Activated T-helper 1 cell treated with anti-CD3 and anti-CD28 coated beads, Interleukin-12 subunit alpha, Interleukin-12 subunit beta, Interleukin-2, Interleukin-4 antibody, amounts not matched to agents 30 ng/mL and 10 ng/mL and 1 ng/mL, durations not matched to agents 14 hours and 24 hours and 36 hours (primary cell): ENCODE measurements around the gene MGA. TPM values are rescaled to one million over a fixed set of nuclear protein-coding genes. Genes with fewer than 3 reads are reported as not detected.

Experiments
- DNase-seq: peaks from one replicate; pipeline ENCODE4 v3.0.0; 2021; ENCODE audit warnings: low spot score
- H3K27ac Mint-ChIP-seq: one replicate; pipeline ENCODE4 v1.8.0; 2021; ENCODE audit warnings: mild to moderate bottlenecking, mixed read lengths
- H3K27me3 Mint-ChIP-seq: one replicate; pipeline ENCODE4 v1.8.0; 2022; ENCODE audit warnings: mild to moderate bottlenecking, moderate library complexity, mixed read lengths; ENCODE audit not compliant: insufficient read depth
- H3K36me3 Mint-ChIP-seq: one replicate; pipeline ENCODE4 v1.8.0; 2021; ENCODE audit warnings: low read depth, mixed read lengths
- H3K4me1 Mint-ChIP-seq: one replicate; pipeline ENCODE4 v1.8.0; 2021; ENCODE audit warnings: low read depth, mixed read lengths
- H3K4me3 Mint-ChIP-seq: one replicate; pipeline ENCODE4 v1.8.0; 2021; ENCODE audit warnings: mild to moderate bottlenecking, moderate library complexity, mixed read lengths
- H3K9me3 Mint-ChIP-seq: one replicate; pipeline ENCODE4 v1.8.0; 2021; ENCODE audit warnings: mixed read lengths
- intact Hi-C: fragments of 100-400 bp; cut with micrococcal nuclease; formaldehyde crosslinking; loops from one replicate; pipeline ENCODE4 v1.15.1; 2024
- total RNA-seq: library from RNA; stranded (reverse); gene quantifications from 2 replicates; pipeline ENCODE4 v1.2.3, GENCODE V29; 2022

The MGA gene
- total RNA-seq, 1 donor from 2014 or later, result 38.8 TPM

DNA sequence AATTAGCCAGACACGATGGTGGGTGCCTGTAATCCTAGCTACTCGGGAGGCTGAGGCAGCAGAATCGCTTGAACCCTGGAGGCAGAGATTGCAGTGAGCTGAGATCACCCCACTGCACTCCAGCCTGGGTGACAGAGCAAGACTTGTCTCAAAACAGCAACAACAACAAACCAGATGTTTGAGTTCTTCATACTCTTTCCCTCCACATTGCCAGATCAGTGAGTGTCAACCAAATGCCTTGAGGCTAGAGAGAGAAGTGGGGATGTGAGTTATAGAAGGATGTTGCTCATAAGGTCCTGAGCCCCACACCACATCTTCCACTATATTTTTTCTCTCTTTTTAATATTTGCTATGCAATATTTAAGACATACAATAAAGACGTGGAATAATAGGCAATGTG lies 133.9 kb downstream of the MGA start:
- Mint-ChIP-seq H3K36me3 (no peaks in the 10 kb centered on the region), H3K4me3 (no peak overlapping the region), H3K27me3 (no peaks in the 10 kb centered on the region), H3K9me3 (no peaks in the 10 kb centered on the region), H3K27ac (no peak overlapping the region), H3K4me1 (peaks cover 53% of the 10 kb centered on the region)
- intact Hi-C loops, result no loop called here
- no peak for DNase-seq

GRCh38 chr15:41795996-41796856 lies 136.0 kb downstream of the MGA start:
- Mint-ChIP-seq H3K4me1 (peaks cover 42% of the 10 kb centered on the region), H3K27ac (no peak overlapping the region), H3K4me3 (no peak overlapping the region), H3K9me3 (no peaks in the 10 kb centered on the region), H3K27me3 (no peaks in the 10 kb centered on the region), H3K36me3 (no peaks in the 10 kb centered on the region)
- DNase-seq, result no peak
- intact Hi-C loops, result no loop called here

- Mint-ChIP-seq H3K27ac (no peak overlapping the region), H3K27me3 (no peaks in the 10 kb centered on the region), H3K36me3 (no peaks in the 10 kb centered on the region), H3K4me3 (no peak overlapping the region), H3K4me1 (peaks cover 30% of the 10 kb centered on the region), H3K9me3 (no peaks in the 10 kb centered on the region)
- DNase-seq, result no peak
- intact Hi-C loops, result no loop called here
Measured at GRCh38 chr15:41797201-41797944, 137.2 kb downstream of the MGA start.

DNA sequence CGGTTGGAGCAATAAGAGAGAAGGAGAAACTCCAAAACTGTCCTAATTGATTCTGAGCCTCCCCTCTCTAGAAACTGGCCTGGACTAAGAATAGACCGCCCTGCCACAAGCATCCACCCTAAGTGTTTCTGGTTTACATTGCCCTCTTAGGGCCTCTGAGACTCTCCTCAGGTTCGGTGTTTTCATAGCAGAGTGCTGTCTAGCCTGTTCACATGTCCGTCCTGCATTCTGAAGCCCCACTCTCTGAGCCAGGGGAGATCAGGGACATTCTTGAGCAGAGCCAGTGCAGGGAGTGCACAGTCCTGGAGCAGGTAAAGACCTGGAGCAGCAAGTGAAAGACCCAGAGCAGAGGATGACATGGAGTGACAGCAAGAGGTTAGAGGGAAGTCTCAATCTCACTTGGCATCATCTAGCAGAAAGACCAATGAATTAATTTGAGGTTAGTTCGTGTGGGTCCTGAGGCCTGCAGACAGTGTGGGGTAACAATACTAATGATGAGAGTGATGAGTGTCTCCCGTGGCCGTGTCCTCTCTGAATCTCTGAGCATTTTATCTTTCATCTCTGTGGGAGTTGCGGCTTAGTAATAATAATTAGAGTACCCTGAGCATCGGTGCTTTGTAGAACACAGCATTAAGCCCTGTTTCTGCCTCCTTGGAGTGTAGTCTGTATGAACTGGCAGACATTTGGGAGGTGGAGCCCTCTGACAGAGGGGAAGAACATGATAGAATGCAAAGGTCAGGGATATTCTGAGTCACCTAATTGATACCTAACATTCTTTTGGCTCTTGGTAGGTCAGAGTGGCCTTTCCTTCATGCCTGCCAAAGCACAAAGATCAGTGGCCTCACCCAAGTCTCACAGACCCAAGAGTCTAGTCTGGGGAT lies 138.6 kb downstream of the MGA start:
- no peak for DNase-seq
- Mint-ChIP-seq H3K4me1 (peaks cover 27% of the 10 kb centered on the region), H3K36me3 (no peaks in the 10 kb centered on the region), H3K4me3 (no peak overlapping the region), H3K27me3 (no peaks in the 10 kb centered on the region), H3K27ac (no peak overlapping the region), H3K9me3 (no peaks in the 10 kb centered on the region)
- intact Hi-C loops, result no loop called here

DNA sequence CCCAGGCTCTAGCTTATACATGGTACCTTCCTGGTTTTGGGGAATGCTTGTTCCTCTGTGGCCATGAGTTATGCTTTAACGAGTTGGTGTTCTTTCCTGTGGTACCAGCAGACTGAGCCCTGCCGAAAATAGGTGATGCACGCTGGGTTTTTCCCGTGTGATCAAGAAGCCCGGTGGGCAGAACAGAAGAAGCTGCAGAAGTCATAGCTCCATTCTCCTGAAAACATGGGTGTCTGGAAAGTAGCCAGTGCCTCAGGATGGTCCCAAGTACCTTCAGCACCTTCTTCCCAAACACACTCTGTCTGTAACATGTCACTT lies 139.2 kb downstream of the MGA start:
- no peaks in the 10 kb centered on the region for H3K9me3 Mint-ChIP-seq
- DNase-seq, result no peak
- peaks cover 31% of the 10 kb centered on the region for H3K4me1 Mint-ChIP-seq
- intact Hi-C loops, result no loop called here
- H3K27ac Mint-ChIP-seq, result peak overlapping the region; percentile 18
- H3K27me3 Mint-ChIP-seq, result no peaks in the 10 kb centered on the region
- no peak overlapping the region for H3K4me3 Mint-ChIP-seq
- no peaks in the 10 kb centered on the region for H3K36me3 Mint-ChIP-seq

- intact Hi-C loops, result no loop called here
- no peaks in the 10 kb centered on the region for H3K9me3 Mint-ChIP-seq
- H3K4me3 Mint-ChIP-seq, result no peak overlapping the region
- H3K27ac Mint-ChIP-seq, result no peak overlapping the region
- H3K27me3 Mint-ChIP-seq, result no peaks in the 10 kb centered on the region
- no peaks in the 10 kb centered on the region for H3K36me3 Mint-ChIP-seq
- peaks cover 30% of the 10 kb centered on the region for H3K4me1 Mint-ChIP-seq
- no peak for DNase-seq
Measured at GRCh38 chr15:41801185-41801584, 141.0 kb downstream of the MGA start.

- Mint-ChIP-seq H3K27me3 (no peaks in the 10 kb centered on the region), H3K36me3 (no peaks in the 10 kb centered on the region), H3K4me1 (peaks cover 27% of the 10 kb centered on the region), H3K27ac (no peak overlapping the region), H3K9me3 (no peaks in the 10 kb centered on the region), H3K4me3 (no peak overlapping the region)
- DNase-seq, result no peak
- intact Hi-C loops, result no loop called here
Measured at GRCh38 chr15:41801850-41802455, 141.7 kb downstream of the MGA start.

- Mint-ChIP-seq H3K4me1 (peaks cover 17% of the 10 kb centered on the region), H3K36me3 (no peaks in the 10 kb centered on the region), H3K27me3 (no peaks in the 10 kb centered on the region), H3K4me3 (no peak overlapping the region), H3K9me3 (no peaks in the 10 kb centered on the region), H3K27ac (no peak overlapping the region)
- no peak for DNase-seq
- intact Hi-C loops, result no loop called here
Measured at GRCh38 chr15:41804361-41804760, 144.2 kb downstream of the MGA start.

- no peaks in the 10 kb centered on the region for H3K27me3 Mint-ChIP-seq
- no peak for DNase-seq
- no peaks in the 10 kb centered on the region for H3K36me3 Mint-ChIP-seq
- H3K4me1 Mint-ChIP-seq, result peaks cover 13% of the 10 kb centered on the region
- H3K9me3 Mint-ChIP-seq, result no peaks in the 10 kb centered on the region
- intact Hi-C loops, result no loop called here
- H3K27ac Mint-ChIP-seq, result peak overlapping the region; percentile 9
- H3K4me3 Mint-ChIP-seq, result no peak overlapping the region
Measured at GRCh38 chr15:41804916-41805666, 144.9 kb downstream of the MGA start.

DNA sequence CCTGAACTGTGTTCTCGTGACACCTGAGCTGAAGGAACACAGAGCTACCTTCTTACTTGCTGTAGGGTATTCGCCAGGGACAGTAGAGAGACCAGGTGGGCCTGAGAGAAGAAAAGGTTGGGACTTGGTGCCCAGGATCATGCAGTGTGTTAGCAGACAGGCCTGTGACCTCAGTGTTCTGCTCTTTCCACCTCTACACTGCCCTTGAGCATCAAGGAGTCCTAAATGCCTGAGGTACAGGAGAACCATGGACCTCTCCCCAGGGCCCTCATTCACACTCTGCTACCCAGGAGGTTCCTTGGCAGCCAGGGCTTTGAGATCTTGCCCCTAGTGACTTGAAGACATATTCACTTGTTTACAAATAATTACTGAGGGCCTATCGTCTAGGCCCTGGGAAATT lies 145.5 kb downstream of the MGA start:
- DNase-seq, result no peak
- Mint-ChIP-seq H3K9me3 (no peaks in the 10 kb centered on the region), H3K4me3 (no peak overlapping the region), H3K4me1 (peaks cover 19% of the 10 kb centered on the region), H3K27ac (no peak overlapping the region), H3K36me3 (no peaks in the 10 kb centered on the region), H3K27me3 (no peaks in the 10 kb centered on the region)
- intact Hi-C loops, result no loop called here

DNA sequence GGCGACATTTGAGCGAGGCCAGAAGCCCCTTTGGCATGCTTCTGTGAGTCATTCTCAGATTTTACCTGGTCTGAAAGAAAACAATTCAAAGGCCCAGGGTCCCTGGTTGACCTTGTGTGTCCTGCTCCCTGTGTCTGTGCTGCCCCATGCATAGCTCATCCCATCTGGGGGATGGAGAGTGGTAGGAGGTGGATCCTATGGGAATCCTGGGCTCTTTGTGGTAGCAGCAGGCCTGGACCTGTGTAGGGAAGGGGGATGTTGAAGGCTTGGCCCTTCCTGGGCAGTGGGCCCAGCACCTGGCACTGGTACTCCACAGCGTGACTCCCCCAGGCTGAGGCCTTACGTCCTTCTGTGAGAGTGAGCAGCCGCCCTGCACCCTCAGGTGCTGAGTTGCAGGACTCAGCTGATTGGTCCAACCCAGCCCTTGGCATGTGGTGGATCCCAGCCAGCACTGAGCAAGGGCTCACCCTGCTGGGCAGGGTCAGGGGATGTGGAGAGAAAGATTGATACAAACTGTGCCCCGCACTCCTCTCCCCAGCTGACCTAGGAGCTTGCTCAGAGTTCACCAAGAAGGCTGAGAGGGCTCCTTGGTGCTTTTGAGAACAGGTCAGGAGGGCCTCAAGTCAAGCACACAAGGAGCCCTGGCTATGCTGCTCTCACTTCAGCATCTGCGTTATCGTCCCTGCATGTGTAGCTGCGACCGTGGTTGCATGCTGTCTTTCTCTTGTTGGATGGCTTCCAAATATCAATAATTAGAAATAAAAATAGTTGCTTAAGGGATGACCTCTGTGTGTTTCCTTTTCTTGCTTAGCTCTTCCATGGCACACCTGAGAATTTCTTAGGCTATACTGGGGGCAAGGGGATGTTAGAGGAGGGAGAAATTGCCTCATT lies 146.3 kb downstream of the MGA start:
- Mint-ChIP-seq H3K4me1 (peaks cover 27% of the 10 kb centered on the region), H3K36me3 (no peaks in the 10 kb centered on the region), H3K27me3 (no peaks in the 10 kb centered on the region), H3K4me3 (no peak overlapping the region), H3K9me3 (no peaks in the 10 kb centered on the region), H3K27ac (no peak overlapping the region)
- DNase-seq, result no peak
- intact Hi-C loops, result no loop called here
